WTC11 (cell line): ENCODE data around the gene CNOT10. TPM values are rescaled to one million over a fixed set of nuclear protein-coding genes. Genes with fewer than 3 reads are reported as not detected.

Experiments
- ATAC-seq: fragments of 200-7000 bp; cut with Tn5 transposase; 2 replicates; pipeline ENCODE4 v1.10.0; 2021; ENCODE audit warnings: mild to moderate bottlenecking, moderate library complexity
- CTCF ChIA-PET: fragments of 300-600 bp; sonication (Branson Sonifier 250); formaldehyde crosslinking; loops from one replicate; lab custom pipeline; 2021; ENCODE audit warnings: antibody characterized with exemption; lab: Charles Lee
- POLR2A ChIA-PET: fragments of 350-600 bp; sonication (Branson Sonifier 250); formaldehyde crosslinking; loops from one replicate; lab custom pipeline; 2021; ENCODE audit warnings: antibody characterized with exemption; lab: Charles Lee
- DNase-seq: peaks from one replicate; pipeline ENCODE4 v3.0.0; 2021; ENCODE audit warnings: low spot score
- H3K27ac Mint-ChIP-seq: 2 replicates; pipeline ENCODE4 v1.8.0; 2021; ENCODE audit warnings: mixed read lengths
- H3K27me3 Mint-ChIP-seq: 2 replicates; pipeline ENCODE4 v1.8.0; 2021; ENCODE audit warnings: low read depth, mild to moderate bottlenecking, moderate library complexity, mixed read lengths
- H3K36me3 Mint-ChIP-seq: 2 replicates; pipeline ENCODE4 v1.8.0; 2021; ENCODE audit warnings: mixed read lengths
- H3K4me1 Mint-ChIP-seq: 2 replicates; pipeline ENCODE4 v1.8.0; 2022; ENCODE audit warnings: mixed read lengths
- H3K4me3 Mint-ChIP-seq: 2 replicates; pipeline ENCODE4 v1.8.0; 2021; ENCODE audit warnings: mild to moderate bottlenecking, moderate library complexity, mixed read lengths
- H3K9me3 Mint-ChIP-seq: 2 replicates; pipeline ENCODE4 v1.8.0; 2021; ENCODE audit warnings: mixed read lengths
- ATF6 ChIP-seq: sonication (generic); formaldehyde crosslinking; IDR thresholded peaks from 2 replicates; pipeline ENCODE4 v1.8.1; 2023; ENCODE audit warnings: mild to moderate bottlenecking, missing genetic modification reagents
- CBFB ChIP-seq: sonication (generic); formaldehyde crosslinking; IDR thresholded peaks from 2 replicates; pipeline ENCODE4 v1.8.1; 2022; ENCODE audit warnings: mild to moderate bottlenecking, low read depth, missing genetic modification reagents
- CDX4 ChIP-seq: fragments of 250-450 bp; sonication (Bioruptor Pico); IDR thresholded peaks from 2 replicates; pipeline ENCODE4 v1.9.0; 2021; ENCODE audit warnings: moderate library complexity, mild to moderate bottlenecking, inconsistent platforms, borderline replicate concordance
- CTCF ChIP-seq: fragments of 200-600 bp; IDR thresholded peaks from 2 replicates; pipeline ENCODE4 v1.8.0; 2022; ENCODE audit warnings: antibody characterized with exemption
- E2F1 ChIP-seq: sonication (generic); formaldehyde crosslinking; IDR thresholded peaks from 2 replicates; pipeline ENCODE4 v1.8.0; 2022; ENCODE audit warnings: mild to moderate bottlenecking, missing genetic modification reagents
- E2F5 ChIP-seq: sonication (generic); formaldehyde crosslinking; IDR thresholded peaks from 2 replicates; pipeline ENCODE4 v1.8.1; 2022; ENCODE audit warnings: mild to moderate bottlenecking, moderate library complexity, missing genetic modification reagents
- GABPB1 ChIP-seq: sonication (generic); formaldehyde crosslinking; IDR thresholded peaks from 2 replicates; pipeline ENCODE4 v1.8.1; 2023; ENCODE audit warnings: mild to moderate bottlenecking, missing genetic modification reagents
- HMGA2 ChIP-seq: fragments of 250-450 bp; sonication (Bioruptor Pico); IDR thresholded peaks from 2 replicates; pipeline ENCODE4 v1.4.0; 2021; ENCODE audit warnings: mild to moderate bottlenecking, moderate library complexity
- MLX ChIP-seq: sonication (generic); formaldehyde crosslinking; IDR thresholded peaks from 2 replicates; pipeline ENCODE4 v1.8.1; 2023; ENCODE audit warnings: mild to moderate bottlenecking, missing genetic modification reagents, moderate library complexity
- MXD4 ChIP-seq: fragments of 250-450 bp; sonication (Bioruptor Pico); IDR thresholded peaks from 2 replicates; pipeline ENCODE4 v1.8.0; 2021; ENCODE audit warnings: mild to moderate bottlenecking, moderate library complexity, borderline replicate concordance
- NR2C2 ChIP-seq: sonication (generic); formaldehyde crosslinking; IDR thresholded peaks from 2 replicates; pipeline ENCODE4 v1.8.0; 2022; ENCODE audit warnings: mild to moderate bottlenecking, missing genetic modification reagents
- NR3C1 ChIP-seq: sonication (generic); formaldehyde crosslinking; conservative IDR thresholded peaks from 2 replicates; pipeline ENCODE4 v1.8.1; 2023; ENCODE audit warnings: low read depth, mild to moderate bottlenecking, missing genetic modification reagents
- PRRX2 ChIP-seq: fragments of 250-450 bp; sonication (Bioruptor Pico); IDR thresholded peaks from 2 replicates; pipeline ENCODE4 v1.8.0; 2021; ENCODE audit warnings: mild to moderate bottlenecking
- RELA ChIP-seq: sonication (generic); formaldehyde crosslinking; IDR thresholded peaks from 2 replicates; pipeline ENCODE4 v1.8.1; 2022; ENCODE audit warnings: missing genetic modification reagents, mild to moderate bottlenecking, borderline replicate concordance
- SMAD3 ChIP-seq: sonication (generic); formaldehyde crosslinking; IDR thresholded peaks from 2 replicates; pipeline ENCODE4 v1.8.0; 2022; ENCODE audit warnings: missing genetic modification reagents, mild to moderate bottlenecking, borderline replicate concordance
- TP53 ChIP-seq: sonication (generic); formaldehyde crosslinking; IDR thresholded peaks from 2 replicates; pipeline ENCODE4 v1.8.1; 2023; ENCODE audit warnings: mild to moderate bottlenecking, missing genetic modification reagents
- ZNF138 ChIP-seq: sonication (generic); formaldehyde crosslinking; conservative IDR thresholded peaks from 2 replicates; pipeline ENCODE4 v1.8.1; 2022; ENCODE audit warnings: mild to moderate bottlenecking, moderate library complexity, missing genetic modification reagents
- ZNF416 ChIP-seq: fragments of 250-450 bp; sonication (Bioruptor Pico); IDR thresholded peaks from 2 replicates; pipeline ENCODE4 v1.9.0; 2021; ENCODE audit warnings: mild to moderate bottlenecking, inconsistent platforms
- total RNA-seq: library from RNA; stranded (reverse); gene quantifications from 3 replicates; pipeline ENCODE4 v1.2.3, GENCODE V29; 2021

The CNOT10 gene
- total RNA-seq, 1 experiment from 2014 or later = 38.7 TPM

- TF ChIP-seq SMAD3 = no peak
These were observed 73.4 kb downstream of the CNOT10 start (continued) for GRCh38 chr3:32758375-32758753.

GRCh38 chr3:32759342-32759741 lies 74.4 kb downstream of the CNOT10 start:
- Mint-ChIP-seq H3K27ac (peak overlapping the region; percentile 48; the same call in 1 of the 2 replicates), H3K27me3 (no peaks in the 10 kb centered on the region), H3K4me3 (no peak overlapping the region), H3K9me3 (no peaks in the 10 kb centered on the region), H3K36me3 (peaks cover 20% of the 10 kb centered on the region), H3K4me1 (peaks cover 8% of the 10 kb centered on the region)
- no peak for DNase-seq
- ChIA-PET CTCF (no interaction called here), POLR2A (no interaction called here)
- ATAC-seq = no peak
- TF ChIP-seq MLX (CRISPR knock-in tag) (no peak), GABPB1 (CRISPR knock-in tag) (no peak), TP53 (CRISPR knock-in tag) (no peak), ZNF138 (CRISPR knock-in tag) (no peak), ATF6 (no peak)

- CTCF ChIA-PET = no interaction called here
- Mint-ChIP-seq H3K4me1 (peaks cover 6% of the 10 kb centered on the region), H3K27me3 (no peaks in the 10 kb centered on the region), H3K27ac (no peak overlapping the region), H3K9me3 (no peaks in the 10 kb centered on the region), H3K4me3 (no peak overlapping the region), H3K36me3 (peaks cover 46% of the 10 kb centered on the region)
- DNase-seq (no peak), ATAC-seq (no peak)
- no peak for TF ChIP-seq ZNF416 (CRISPR knock-in tag)
- no peak for TF ChIP-seq RELA (CRISPR knock-in tag)
- TF ChIP-seq HMGA2 = no peak
- TF ChIP-seq PRRX2 (CRISPR knock-in tag) = no peak
- TF ChIP-seq NR3C1 (CRISPR knock-in tag) = no peak
- TF ChIP-seq CDX4 = no peak
- TF ChIP-seq E2F5 (CRISPR knock-in tag) = no peak
- TF ChIP-seq E2F1 (CRISPR knock-in tag) = no peak
- no peak for TF ChIP-seq TP53 (CRISPR knock-in tag)
- TF ChIP-seq NR2C2 (CRISPR knock-in tag) = no peak
- POLR2A ChIA-PET = interaction anchor here (0.5 kb wide), 1 partner anchor 74 kb away, joined by 4 read pairs; no protein-coding TSS in a partner anchor
These were observed 79.5 kb downstream of the CNOT10 start for GRCh38 chr3:32764481-32764880.

GRCh38 chr3:32778389-32778788 lies 93.4 kb downstream of the CNOT10 start:
- H3K36me3 Mint-ChIP-seq = peaks cover 17% of the 10 kb centered on the region
- H3K4me1 Mint-ChIP-seq = peaks cover 59% of the 10 kb centered on the region
- CTCF ChIA-PET = interaction anchor here (0.6 to 1.1 kb wide), 2 partner anchors 43 to 44 kb away, joined by 3 to 4 read pairs; no protein-coding TSS in a partner anchor
- DNase-seq = no peak
- H3K27ac Mint-ChIP-seq = peak overlapping the region; percentile 52; the same call in 1 of the 2 replicates
- TF ChIP-seq MXD4 (CRISPR knock-in tag) = no peak
- no peak for TF ChIP-seq CBFB
- no peak for TF ChIP-seq NR3C1 (CRISPR knock-in tag)
- no peak for TF ChIP-seq CTCF
- TF ChIP-seq, all 79 proteins: peak for 0
- Mint-ChIP-seq H3K4me3 (no peak overlapping the region), H3K9me3 (no peaks in the 10 kb centered on the region), H3K27me3 (no peaks in the 10 kb centered on the region; the same call in 1 of the 2 replicates)
- no peak for ATAC-seq
- POLR2A ChIA-PET = no interaction called here
